ENCODE results near the gene FAM180B.
"Not testable (repeated sequence)": the region's sequence is repeated elsewhere in the genome, so short reads cannot be mapped to it uniquely, and the experiment has no call there.

DNA sequence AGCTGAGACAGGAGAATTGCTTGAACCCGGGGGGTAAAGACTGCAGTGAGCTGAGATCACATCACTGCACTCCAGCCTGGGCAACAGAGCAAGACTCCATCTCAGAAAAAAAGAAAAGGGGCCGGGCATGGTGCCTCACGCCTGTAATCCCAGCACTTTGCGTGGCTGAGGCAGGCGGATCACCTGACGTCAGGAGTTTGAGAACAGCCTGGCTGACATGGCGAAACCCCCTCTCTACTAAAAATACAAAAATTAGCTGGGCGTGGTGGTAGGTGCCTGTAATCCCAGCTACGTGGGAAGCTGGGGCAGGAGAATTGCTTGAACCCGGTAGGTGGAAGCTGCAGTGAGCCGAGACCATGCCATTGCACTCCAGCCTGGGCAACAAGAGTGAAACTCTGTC is 49.9 kb downstream of the FAM180B start:
- not testable (repeated sequence) for TF ChIP-seq HMGXB4 (CRISPR knock-in tag; IDR thresholded peaks at IDR 0.05); ZNF232 (CRISPR knock-in tag; IDR thresholded peaks at IDR 0.05); FOXP1 (CRISPR knock-in tag; IDR thresholded peaks at IDR 0.05; ENCODE audit: borderline replicate concordance); ATF2 (CRISPR knock-in tag; IDR thresholded peaks at IDR 0.05; ENCODE audit: borderline replicate concordance, low read depth); USF1 (CRISPR knock-in tag; IDR thresholded peaks at IDR 0.05)
- TF ChIP-seq, protein P1, sequence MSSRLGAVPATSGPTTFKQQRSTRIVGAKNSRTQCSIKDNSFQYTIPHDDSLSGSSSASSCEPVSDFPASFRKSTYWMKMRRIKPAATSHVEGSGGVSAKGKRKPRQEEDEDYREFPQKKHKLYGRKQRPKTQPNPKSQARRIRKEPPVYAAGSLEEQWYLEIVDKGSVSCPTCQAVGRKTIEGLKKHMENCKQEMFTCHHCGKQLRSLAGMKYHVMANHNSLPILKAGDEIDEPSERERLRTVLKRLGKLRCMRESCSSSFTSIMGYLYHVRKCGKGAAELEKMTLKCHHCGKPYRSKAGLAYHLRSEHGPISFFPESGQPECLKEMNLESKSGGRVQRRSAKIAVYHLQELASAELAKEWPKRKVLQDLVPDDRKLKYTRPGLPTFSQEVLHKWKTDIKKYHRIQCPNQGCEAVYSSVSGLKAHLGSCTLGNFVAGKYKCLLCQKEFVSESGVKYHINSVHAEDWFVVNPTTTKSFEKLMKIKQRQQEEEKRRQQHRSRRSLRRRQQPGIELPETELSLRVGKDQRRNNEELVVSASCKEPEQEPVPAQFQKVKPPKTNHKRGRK (CRISPR knock-in tag; IDR thresholded peaks at IDR 0.05; ENCODE audit: borderline replicate concordance) = not testable (repeated sequence)
- TF ChIP-seq, protein P2, sequence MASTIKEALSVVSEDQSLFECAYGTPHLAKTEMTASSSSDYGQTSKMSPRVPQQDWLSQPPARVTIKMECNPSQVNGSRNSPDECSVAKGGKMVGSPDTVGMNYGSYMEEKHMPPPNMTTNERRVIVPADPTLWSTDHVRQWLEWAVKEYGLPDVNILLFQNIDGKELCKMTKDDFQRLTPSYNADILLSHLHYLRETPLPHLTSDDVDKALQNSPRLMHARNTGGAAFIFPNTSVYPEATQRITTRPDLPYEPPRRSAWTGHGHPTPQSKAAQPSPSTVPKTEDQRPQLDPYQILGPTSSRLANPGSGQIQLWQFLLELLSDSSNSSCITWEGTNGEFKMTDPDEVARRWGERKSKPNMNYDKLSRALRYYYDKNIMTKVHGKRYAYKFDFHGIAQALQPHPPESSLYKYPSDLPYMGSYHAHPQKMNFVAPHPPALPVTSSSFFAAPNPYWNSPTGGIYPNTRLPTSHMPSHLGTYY (CRISPR knock-in tag; IDR thresholded peaks at IDR 0.05) = not testable (repeated sequence)

All from WTC11 (cell line).